GM19351 (cell line): ENCODE results near the gene OPA3.
A peak's percentile ranks its signal among the peaks of the same experiment; 100 is the strongest.

ENCODE experiments used
- ATAC-seq: cut with Tn5 transposase; IDR thresholded peaks from one replicate; pipeline ENCODE4 v1.9.1; 2021; ENCODE audit warnings: mild to moderate bottlenecking, moderate library complexity; ENCODE audit not compliant: unreplicated experiment

OPA3 gene

GRCh38 chr19:45484273-45484945, 100.2 kb downstream of the OPA3 start:
- no peak for ATAC-seq

GRCh38 chr19:45483033-45483432, 101.6 kb downstream of the OPA3 start:
- no peak for ATAC-seq

GRCh38 chr19:45478454-45479238, 106.0 kb downstream of the OPA3 start:
- peak; percentile 77 for ATAC-seq

GRCh38 chr19:45477713-45478453, 106.7 kb downstream of the OPA3 start:
- no peak for ATAC-seq
